Measurements from ENCODE around the gene CD99L2.

Gene CD99L2

GRCh38 chrX:150898343-150899190 is at the start of gene CD99L2:
Gene CD99L2, minus strand, starts transcription at chrX:150898668. Its CDS starts 80 bp downstream, at chrX:150898588.
- DNase-seq = peak; percentile 39

- DNase-seq = no peak
Observed at GRCh38 chrX:150944233-150944632, 45.8 kb upstream of the CD99L2 start.

- no peak for DNase-seq
Observed at GRCh38 chrX:150942942-150943594, 44.6 kb upstream of the CD99L2 start.

- DNase-seq = no peak
Observed at GRCh38 chrX:150941580-150941979, 43.1 kb upstream of the CD99L2 start.

GRCh38 chrX:150940844-150941495 is 42.5 kb upstream of the CD99L2 start:
- DNase-seq = no peak

- DNase-seq = no peak
Observed at GRCh38 chrX:150936556-150936955, 38.1 kb upstream of the CD99L2 start.

GRCh38 chrX:150935467-150935866 is 37.0 kb upstream of the CD99L2 start:
- DNase-seq = peak; percentile 10

- DNase-seq = peak; percentile 7
Observed at GRCh38 chrX:150934453-150934852, 36.0 kb upstream of the CD99L2 start.

- no peak for DNase-seq
Observed at GRCh38 chrX:150933945-150934350, 35.5 kb upstream of the CD99L2 start.

- DNase-seq = no peak
Observed at GRCh38 chrX:150929058-150929457, 30.6 kb upstream of the CD99L2 start.

- DNase-seq = no peak
Observed at GRCh38 chrX:150926791-150927190, 28.3 kb upstream of the CD99L2 start.

- DNase-seq = no peak
Observed at GRCh38 chrX:150926304-150926703, 27.8 kb upstream of the CD99L2 start.

GRCh38 chrX:150919401-150919800 is 20.9 kb upstream of the CD99L2 start:
- DNase-seq = no peak

GRCh38 chrX:150913511-150913910 is 15.0 kb upstream of the CD99L2 start:
- peak; percentile 13 for DNase-seq

- DNase-seq = no peak
Observed at GRCh38 chrX:150907474-150907873, 9.0 kb upstream of the CD99L2 start.

- DNase-seq = no peak
Observed at GRCh38 chrX:150906694-150907093, 8.2 kb upstream of the CD99L2 start.

- no peak for DNase-seq
Observed at GRCh38 chrX:150905293-150905692, 6.8 kb upstream of the CD99L2 start.

- DNase-seq = no peak
Observed at GRCh38 chrX:150903110-150903508, 4.6 kb upstream of the CD99L2 start.

GRCh38 chrX:150902434-150903109 is 4.1 kb upstream of the CD99L2 start:
- no peak for DNase-seq

- no peak for DNase-seq
Observed at GRCh38 chrX:150899191-150899757, 806 bp upstream of the CD99L2 start.

- DNase-seq = no peak
Observed at GRCh38 chrX:150897421-150898320, 797 bp downstream of the CD99L2 start.

- no peak for DNase-seq
Observed at GRCh38 chrX:150896632-150897031, 1.8 kb downstream of the CD99L2 start.

All from amniotic stem cell (primary cell).